IPS-NIHi7 (cell line): ENCODE data around the gene GDPD3.
"Not testable (repeated sequence)": the region's sequence is repeated elsewhere in the genome, so short reads cannot be mapped to it uniquely, and the experiment has no call there.

Experiments used
- DNase-seq: peaks from one replicate; pipeline ENCODE4 v3.0.0; 2012; ENCODE audit warnings: mixed read lengths; ENCODE audit errors: extremely low spot score

Gene GDPD3

DNA sequence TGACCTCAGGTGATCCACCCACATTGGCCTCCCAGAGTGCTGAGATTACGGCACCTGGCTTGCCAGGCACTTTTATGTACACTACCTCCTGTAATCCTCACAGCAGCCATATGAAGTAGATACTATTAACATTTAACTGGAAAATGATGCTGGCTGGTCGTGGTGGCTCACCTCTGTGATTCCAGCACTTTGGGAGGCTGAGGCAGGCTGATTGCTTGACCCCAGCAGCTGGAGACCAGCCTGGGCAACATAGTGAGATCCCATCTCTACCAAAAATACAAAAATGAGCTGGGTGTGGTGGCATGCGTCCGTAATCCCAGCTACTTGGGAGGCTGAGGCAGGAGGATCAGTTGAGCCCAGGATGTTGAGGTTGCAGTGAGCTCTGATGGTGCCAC lies 11.6 kb upstream of the GDPD3 start:
- DNase-seq, result no peak

DNA sequence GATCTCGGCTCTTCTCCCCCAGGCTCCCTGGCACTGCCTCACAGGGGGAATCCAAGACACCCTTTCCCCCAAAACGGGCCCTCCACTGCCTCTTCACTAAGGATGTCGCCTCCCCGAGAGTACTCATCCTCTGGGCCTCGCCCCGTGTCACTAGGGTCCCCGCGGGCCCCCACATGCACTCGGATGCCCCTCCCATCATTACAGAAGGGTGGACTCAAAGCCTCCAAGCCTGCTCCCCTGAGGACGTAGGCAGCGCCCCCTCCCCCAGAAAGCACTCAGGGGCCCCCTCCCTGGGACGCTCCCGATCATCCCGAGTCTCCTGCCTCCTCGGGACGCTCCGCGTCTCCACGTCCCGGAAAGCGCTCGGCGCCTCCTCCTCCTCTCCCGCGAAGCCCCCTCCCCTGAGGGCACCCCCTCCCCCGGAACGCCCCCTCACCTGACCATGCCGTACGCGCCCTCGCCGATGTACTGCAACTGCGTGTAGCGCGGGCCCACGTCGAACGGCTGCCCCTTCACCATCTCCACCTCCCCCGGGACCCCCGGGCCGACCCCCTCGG lies 9.3 kb upstream of the GDPD3 start:
- peak; percentile 68 for DNase-seq

DNA sequence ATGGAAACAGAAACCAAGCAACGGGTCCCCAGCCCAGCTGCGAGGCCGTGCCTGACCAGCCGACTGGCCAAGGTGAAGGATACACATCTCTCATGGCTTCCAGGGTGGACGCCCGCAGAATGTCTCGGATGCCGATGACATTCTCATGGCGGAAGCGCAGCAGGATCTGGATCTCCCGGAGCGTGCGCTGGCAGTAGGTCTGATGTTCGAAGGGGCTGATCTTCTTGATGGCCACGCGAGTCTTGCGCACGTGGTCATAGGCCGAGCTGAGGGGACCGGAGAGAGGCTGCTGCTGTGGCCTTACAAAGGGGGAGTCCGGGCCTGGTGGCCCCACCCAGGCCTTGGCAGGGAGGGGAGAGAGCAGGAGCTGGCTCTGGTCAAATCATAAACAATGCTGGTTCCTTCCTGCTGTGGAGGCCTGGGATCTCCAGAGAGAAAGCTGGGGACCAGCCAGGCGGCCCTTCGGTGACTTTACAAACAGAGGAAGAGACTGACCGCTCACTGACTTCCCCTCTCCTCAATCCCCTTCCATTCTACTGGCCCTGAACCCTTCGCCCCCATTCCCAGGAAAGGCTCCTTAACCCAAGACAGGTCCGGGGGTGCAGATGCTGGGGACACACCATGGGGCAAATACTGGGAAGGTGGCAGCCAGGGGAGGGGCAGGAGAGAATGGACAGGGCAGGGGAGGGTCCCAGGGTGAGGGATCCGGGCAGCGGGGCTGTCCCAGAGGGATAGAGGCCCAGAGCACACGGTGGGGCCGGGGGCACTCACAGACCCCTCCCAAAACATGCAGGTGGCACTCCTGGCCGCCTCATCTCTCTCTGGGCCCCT lies 8.6 kb upstream of the GDPD3 start:
- no peak for DNase-seq

DNA sequence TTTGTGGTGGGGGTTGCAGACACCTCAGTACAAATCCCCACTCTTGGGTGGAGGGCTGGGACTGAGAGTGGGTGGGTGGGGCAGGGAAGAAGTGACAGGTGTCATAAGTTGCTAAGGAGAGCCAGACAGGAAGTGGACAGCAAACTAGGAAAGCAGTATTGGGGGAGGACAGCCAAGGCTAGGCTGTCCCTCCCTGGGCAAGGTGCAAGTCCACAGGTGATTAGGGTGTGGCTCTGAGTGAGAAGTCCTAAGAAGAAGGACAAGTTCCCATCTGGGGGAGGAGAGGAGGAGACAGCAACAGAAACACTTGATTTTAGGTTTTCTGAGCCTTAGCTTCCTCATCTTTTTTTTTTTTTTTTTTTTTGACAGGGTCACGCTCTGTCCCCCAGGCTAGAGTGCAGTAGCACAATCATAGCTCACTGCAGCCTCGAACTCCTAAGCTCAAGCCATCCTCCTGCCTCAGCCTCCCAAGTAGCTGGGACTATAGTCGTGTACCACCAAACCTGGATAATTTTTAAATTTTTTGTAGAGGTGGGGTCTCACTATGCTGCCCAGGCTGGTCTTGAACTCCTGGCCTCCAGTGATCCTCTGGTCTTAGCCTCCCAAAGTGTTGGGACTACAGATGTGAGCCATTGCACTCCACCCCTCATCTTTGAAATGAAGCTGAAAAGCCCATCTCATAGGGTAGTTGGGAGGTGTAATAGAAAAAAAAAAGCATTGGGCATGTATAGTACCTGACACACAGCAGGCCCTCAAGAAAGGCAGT lies 7.2 kb upstream of the GDPD3 start:
- DNase-seq, result no peak

DNA sequence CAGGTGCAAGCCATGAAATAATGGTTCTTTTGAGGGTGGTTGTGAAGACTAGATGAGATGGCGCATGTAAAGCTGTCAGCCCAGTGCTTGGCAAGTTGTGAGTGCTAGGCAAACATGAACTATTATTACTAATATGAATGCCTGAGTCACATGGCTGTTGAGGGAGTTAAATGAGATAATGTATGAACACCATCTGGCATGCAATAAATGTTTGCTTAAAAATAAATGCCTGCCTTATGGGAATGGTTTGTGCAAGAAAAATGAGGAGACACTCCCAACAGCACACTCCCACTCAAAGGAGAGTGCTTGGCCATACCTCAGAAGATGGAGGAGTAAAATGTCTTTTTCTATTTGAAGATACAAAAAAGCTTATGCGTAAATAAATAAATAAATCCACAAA lies 6.1 kb upstream of the GDPD3 start:
- DNase-seq, result no peak

DNA sequence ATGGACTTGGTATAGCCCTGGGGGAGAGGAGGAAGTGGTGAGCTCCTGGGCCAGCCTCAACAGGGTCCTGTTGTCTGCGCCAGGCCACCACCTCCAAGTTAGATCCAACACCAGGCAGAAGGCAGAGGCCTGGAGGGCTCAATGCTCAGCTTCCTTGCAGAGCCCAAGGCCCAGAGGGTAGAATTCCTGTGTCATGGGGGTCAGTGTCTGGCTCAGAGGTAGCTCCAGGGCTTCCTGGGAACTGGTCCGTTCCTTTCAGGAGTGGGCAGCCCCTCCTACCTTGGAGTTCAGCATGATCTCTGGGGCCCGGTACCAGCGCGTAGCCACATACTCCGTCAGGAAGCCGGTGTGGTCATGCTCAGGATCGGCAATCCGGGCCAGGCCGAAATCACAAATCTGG lies 4.4 kb upstream of the GDPD3 start:
- DNase-seq, result no peak

DNA sequence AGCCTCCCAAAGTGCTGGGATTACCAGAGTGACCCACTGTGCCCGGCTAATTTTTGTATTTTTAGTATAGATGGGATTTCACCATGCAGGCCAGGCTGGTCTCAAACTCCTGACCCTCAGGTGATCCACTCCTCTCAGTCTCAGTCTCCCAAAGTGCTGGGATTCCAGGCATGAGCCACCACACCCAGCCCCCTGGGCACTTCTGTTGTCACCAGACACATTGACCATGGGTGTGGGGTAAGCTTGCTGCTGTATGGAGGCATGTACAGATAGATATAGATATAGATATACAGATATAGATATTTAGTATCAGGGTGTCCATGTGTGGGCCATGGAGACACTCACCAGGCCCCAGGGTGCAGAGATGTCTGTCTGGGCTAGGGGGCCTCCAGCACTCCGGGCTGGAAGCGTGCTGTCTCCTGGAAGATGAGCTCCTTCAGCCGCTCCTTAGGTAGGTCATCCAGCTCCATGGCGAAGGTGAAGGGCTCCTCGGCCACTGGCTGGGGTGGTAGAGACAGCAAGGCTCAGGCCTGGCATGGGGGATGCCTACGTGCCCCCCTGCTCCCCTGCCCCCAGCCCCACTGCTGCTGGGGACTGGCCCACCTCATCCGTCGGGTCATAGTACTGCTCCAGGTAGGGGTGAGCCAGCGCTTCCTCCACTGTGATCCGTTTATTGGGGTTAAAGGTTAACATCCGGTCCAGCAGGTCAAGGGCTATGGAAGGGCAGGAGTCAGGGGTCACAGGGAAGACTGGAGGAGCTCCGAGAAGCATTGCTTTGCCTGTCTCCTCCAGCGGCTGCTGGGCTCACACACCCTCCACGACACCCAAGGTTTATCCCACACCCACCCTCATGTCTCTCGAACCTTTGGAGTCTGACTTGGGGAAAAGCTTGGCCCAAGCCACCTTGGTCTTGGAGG lies 3.2 kb upstream of the GDPD3 start:
- DNase-seq, result no peak

DNA sequence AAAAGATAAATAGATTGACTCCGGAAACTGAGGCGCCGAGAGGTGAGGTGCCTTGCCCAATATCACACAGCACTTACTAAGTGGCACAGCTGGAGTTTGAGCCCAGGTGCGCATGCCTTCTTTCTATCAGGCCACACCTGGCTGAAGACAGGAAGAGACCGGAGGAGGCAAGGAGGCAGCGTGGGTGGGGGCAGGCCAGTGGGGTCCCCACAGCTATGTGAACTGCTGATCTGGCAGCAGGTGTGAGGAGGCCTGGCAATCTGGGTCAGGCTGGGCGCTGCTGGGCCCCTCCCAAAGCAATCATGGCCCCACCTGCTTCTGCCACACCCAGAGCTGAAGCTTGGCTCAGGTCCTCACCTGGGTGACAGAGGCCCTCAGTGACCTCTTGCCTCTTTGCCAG lies 1.9 kb upstream of the GDPD3 start:
- DNase-seq, result no peak

DNA sequence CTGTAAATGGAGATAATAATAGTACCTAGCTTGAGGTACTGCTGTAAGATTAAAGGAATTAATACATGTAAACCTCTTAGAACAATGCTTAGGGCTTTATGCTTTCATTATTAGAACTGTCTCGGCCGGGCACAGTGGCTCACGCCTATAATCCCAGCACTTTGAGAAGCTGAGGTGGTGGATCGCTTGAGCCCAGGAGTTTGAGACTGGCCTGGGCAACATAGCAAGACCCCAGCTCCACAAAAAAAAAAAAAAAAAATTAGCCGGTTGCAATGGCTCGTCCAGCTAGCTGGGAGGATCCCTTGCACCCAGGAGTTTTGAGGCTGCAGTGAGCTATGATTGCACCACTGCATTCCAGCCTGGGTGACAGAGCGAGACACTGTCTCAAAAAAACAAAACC lies 1.5 kb upstream of the GDPD3 start:
- not testable (repeated sequence) for DNase-seq

DNA sequence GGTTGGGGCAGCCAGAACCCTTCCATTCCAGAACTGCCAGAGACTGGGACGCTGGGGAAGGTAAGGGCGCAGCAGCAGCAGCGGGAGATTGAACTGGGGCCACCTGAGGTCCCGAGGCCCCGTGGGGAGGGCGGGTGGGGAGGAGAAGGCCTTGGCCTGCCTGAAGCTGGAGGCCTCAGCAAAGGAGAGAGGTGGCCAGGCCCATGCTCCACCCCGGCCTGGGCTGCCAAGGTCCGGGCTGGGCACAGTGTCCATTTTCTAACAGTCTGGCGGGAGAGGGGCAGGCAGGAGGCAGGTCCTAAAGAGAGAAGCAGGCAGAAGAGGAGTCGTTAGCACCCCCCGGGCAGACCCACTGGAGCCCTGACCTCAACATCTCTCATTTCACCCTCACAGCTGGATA lies 1.1 kb upstream of the GDPD3 start:
- no peak for DNase-seq

DNA sequence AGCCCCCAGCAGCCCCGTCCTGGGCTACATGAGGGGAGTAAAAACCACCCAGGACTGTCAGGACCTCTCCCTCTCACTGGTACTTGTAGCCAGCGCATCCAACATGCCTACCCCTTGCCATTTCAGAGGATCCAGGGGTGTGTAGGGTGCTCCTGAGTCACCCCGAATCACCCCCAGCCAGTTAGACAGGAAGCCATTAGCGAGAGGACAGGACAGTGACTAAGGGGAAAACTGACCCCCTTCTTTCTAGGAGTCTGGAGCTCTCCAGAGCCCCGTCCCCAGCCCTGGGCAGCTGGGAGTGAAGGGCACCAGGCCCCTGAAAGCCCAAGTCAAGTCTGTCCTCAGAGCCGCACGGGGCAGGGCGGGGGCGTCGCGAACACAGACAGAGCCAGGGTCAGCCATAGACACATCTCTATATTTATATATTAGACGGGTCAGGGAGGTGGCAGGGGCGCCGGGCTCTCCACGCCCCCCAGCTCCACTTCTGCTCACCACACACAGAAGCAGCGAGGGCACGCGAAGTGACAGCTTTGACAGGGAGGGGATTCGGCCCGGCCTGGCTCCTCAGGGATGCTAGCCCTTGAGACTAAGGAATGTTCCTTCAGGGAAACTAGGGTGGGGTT lies 485 bp upstream of the GDPD3 start:
- no peak for DNase-seq

DNA sequence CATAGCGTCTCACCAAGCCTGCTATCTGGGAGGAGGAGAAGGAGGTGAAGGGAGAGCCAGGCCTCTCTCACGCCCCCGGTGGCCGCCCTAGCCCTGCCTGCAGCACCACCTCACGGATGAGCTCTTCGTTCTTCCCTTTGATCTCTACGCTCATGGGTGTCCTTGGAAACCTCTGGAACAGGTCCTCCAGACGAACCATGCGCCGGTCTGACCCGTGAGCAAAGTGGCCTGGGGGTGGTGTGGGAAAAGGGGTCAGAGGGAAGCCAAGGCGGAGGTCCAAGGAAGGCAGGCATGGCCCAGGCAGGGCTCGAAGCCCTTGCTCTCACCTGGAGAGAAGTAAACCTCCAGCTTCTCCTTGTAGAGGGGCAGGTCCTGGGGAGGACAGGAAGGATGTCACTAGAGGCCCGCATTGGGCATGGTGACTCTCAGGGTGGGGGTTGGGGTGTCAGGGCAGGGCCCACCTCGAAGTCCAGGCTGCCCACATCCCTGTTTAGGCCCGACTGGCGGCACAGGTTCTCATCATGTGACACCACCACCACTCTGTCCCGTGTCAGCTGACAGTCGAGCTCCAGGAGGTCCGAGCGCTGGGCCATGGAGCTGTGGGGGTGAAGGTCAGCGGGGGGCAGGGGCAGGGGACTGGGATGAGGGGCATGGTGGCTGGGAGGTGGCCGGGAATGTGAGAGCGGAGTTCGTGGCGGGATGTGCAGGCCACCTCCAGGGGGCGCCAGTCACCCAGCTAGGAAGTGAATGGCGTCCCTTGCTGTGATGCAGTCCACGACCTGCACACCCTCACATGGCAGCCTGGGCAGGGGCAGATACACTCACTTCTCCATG lies 923 bp downstream of the GDPD3 start:
- DNase-seq, result peak; percentile 87

DNA sequence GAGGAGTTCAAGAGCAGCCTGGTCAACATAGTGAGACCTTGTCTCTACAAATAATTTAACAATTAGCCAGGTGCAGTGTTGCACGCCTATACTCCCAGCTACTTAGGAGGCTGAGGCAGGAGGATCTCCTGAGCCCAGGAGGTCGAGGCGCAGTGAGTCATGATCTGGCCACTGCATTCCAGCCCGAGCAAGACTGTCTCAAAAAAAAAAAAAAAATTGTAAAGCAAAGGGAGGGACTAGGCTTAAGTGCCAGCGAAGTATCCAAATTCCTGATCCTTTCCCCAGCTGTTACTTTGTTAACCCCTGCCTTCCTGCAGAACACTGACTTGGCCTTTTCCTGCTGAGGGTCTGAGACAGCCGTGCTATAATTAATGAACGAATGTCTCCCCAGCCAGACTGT lies 2.7 kb downstream of the GDPD3 start:
- DNase-seq, result no peak

DNA sequence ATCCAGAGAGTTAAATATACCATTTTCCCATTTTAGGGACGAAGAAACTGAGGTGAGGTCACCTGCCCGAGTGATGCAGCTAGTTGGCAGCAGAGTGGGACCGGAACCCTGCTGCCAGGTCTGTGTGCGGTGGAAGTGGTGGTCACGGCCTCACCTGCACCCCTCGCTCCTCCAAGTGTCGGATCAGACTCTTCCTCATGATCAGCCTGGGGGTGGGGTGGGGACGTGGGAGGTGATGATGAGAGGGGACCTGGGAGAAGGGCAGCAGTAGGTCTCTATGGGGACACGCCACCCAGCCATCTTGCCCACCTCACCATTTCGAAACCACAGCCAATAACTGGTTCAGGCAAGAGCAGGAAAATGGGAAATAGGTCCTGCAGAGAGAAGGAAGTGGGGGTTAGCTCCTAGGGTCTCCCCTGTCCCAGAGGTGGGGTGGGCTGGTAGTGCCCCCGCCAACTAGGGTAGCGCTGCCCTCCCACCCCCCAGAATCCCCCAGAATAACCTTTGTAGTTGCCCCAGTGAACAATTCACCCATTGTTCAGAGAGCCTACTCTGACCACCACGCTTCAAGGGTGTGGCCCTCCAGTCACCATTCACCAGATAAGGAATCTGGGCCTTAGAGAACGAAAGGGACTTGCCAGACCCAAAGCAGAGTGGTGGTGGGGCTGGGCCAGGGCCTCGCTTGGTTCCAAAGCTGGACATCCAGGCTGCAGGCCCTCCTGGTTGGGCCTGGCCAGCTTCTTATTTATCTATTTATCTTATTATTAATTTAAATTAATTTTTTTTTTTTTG lies 5.1 kb downstream of the GDPD3 start:
- DNase-seq, result no peak

DNA sequence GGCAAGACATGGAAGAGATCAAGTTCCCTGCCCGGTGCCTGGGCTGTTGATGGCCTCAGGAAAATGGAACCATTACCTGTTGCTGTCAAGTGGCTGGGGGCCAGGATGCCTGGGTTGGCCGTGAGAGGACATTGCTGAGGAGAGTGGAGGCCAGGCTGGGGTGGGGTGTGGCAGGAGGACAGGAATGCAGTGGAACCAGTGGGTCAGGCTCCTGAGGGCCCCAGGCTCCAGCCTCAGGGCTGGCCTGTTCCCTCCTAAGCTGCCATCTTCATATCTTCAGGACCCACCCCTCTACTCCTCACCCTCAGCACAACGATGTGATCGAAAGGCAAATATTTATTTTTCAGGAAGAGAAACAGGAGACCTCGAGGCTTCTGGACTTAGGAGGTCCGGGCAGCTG lies 8.8 kb downstream of the GDPD3 start:
- no peak for DNase-seq

DNA sequence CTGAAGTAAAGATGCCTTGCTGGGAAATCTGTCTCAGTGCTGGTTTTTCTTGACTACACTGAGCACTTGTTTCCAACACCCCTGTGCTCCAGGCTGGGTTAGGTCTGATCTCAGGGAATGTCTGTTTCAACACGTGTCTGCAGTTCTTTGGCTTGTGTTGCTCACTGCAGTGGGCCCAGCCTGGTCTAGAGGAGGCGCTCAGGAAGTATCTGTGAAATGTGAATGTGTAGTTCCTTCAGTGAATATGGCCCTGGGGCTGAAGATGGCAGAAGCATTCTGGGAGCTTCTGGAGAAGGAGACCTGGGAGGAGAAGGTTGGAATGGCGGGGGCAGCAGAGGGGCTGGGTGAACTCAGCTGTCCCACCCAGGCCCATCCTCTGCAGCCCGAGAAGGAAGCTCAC lies 9.2 kb downstream of the GDPD3 start:
- DNase-seq, result no peak

DNA sequence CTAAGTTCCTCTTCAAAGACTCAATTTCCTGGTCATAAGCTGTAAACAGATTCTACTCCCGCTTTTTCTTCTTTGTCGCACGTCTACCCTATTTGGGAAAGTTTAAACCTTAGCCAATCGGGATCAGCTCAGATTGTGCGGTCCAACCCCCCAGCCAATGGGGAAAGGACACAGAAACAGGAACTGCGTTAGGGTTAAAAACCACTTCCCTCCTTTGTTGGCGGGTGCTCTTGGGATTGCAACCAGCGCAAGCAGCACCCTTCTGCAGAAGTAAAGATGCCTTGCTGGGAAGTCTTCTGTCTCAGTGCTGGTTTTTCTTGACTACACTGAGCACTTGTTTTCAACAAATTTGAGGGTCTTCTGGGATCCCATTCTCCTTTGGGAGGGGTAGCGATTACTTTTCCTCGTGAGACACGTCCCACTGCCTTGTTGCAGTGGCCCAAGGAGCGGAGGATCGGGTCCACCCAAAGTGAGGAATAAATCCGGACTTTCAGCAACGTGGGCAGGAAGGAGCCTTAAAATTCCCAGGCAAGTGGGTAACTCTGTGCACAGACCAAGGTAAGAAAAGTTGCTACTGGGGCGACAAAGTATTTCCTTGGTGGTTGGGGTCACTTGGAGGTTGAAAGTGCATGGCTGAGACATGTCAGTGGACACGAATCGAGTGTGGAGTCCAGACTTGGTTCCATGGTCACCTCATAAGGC lies 16.3 kb downstream of the GDPD3 start:
- DNase-seq, result peak; percentile 42

DNA sequence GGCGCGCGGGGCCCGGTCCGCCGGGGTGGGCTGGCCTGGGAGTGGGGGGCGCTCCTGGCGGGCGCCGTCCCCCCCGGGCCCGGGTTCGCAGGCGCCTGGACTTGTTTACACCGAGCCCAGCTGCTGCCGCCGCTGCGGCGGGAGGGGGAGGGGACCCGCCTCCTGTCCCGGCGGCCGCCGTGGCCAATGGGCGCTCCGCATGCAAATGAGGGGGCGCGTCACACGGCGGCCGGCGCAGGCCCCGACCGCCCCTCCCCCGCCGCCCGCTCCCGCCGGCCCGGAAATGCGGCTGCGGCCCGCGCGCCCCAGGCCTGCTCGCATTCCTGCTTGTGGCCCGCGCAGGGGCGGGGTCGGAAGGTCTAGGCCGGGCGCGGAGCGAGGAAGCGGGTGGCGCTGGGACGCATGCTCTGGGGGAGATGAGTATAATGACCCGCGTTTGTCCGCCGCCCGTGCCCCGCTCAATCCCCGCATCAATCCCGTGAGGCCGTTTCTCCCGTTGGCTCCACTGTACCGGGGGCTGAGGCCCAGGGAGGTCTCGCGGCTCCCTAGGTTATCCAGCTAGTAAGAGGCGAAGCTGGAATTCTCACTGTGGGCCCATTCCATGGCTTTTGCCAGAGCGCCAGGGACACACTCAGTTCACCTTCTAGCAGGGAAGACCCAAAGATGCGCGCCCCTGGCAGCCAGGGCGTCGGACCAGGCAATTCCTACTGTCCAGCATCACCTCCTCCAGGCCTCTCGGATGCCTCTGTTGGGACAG lies 17.1 kb downstream of the GDPD3 start, which contains the start of gene YPEL3:
Gene YPEL3, minus strand, starts transcription at position 109 of the 757 bp plus-strand sequence. CDS start 731 bp downstream, outside the sequence.
- peak; percentile 97 for DNase-seq
